T-helper 1 cell (primary cell): Measurements from ENCODE around the gene AGBL1.

Source experiments
- DNase-seq, 5 donors: peaks; one replicate each; pipeline ENCODE4 v3.0.0-alpha.2; 2012 to 2020

AGBL1 gene

GRCh38 chr15:86538141-86538540 is 458.5 kb downstream of the AGBL1 start:
- no peak for DNase-seq

GRCh38 chr15:86540840-86541467 is 461.3 kb downstream of the AGBL1 start:
- DNase-seq: no peak

- DNase-seq: no peak
Measured at GRCh38 chr15:86541540-86541939, 461.9 kb downstream of the AGBL1 start.

- DNase-seq: no peak
Measured at GRCh38 chr15:86550075-86550474, 470.4 kb downstream of the AGBL1 start.

- no peak for DNase-seq
Measured at GRCh38 chr15:86553108-86553507, 473.4 kb downstream of the AGBL1 start.

- DNase-seq: no peak
Measured at GRCh38 chr15:86555098-86555497, 475.4 kb downstream of the AGBL1 start.

GRCh38 chr15:86555939-86556338 is 476.3 kb downstream of the AGBL1 start:
- DNase-seq: no peak

GRCh38 chr15:86556396-86557017 is 476.8 kb downstream of the AGBL1 start:
- DNase-seq: no peak

- DNase-seq: no peak
Measured at GRCh38 chr15:86557018-86557550, 477.4 kb downstream of the AGBL1 start.

GRCh38 chr15:86558252-86558651 is 478.6 kb downstream of the AGBL1 start:
- DNase-seq: no peak

GRCh38 chr15:86558686-86559085 is 479.0 kb downstream of the AGBL1 start:
- no peak for DNase-seq

- no peak for DNase-seq
Measured at GRCh38 chr15:86568378-86568777, 488.7 kb downstream of the AGBL1 start.

GRCh38 chr15:86570738-86571137 is 491.1 kb downstream of the AGBL1 start:
- DNase-seq: no peak

- no peak for DNase-seq
Measured at GRCh38 chr15:86571873-86572272, 492.2 kb downstream of the AGBL1 start.

GRCh38 chr15:86572368-86572841 is 492.7 kb downstream of the AGBL1 start:
- no peak for DNase-seq

- DNase-seq: no peak
Measured at GRCh38 chr15:86573476-86573875, 493.8 kb downstream of the AGBL1 start.

GRCh38 chr15:86588413-86588812 is 508.7 kb downstream of the AGBL1 start:
- no peak for DNase-seq

GRCh38 chr15:86590461-86590860 is 510.8 kb downstream of the AGBL1 start:
- DNase-seq: no peak

- DNase-seq: no peak
Measured at GRCh38 chr15:86591158-86591557, 511.5 kb downstream of the AGBL1 start.

- DNase-seq: no peak
Measured at GRCh38 chr15:86591994-86592735, 512.5 kb downstream of the AGBL1 start.

GRCh38 chr15:86595741-86596140 is 516.1 kb downstream of the AGBL1 start:
- DNase-seq: no peak

GRCh38 chr15:86603466-86603865 is 523.8 kb downstream of the AGBL1 start:
- no peak for DNase-seq

- no peak for DNase-seq
Measured at GRCh38 chr15:86608461-86609205, 529.0 kb downstream of the AGBL1 start.
